Suprapubic skin (tissue), 4 donors: Measurements from ENCODE around the gene EFHD2. TPM values are rescaled to one million over a fixed set of nuclear protein-coding genes. Genes with fewer than 3 reads are reported as not detected.
A peak's percentile ranks its signal among the peaks of the same experiment; 100 is the strongest.
"Not testable (repeated sequence)": the region's sequence is repeated elsewhere in the genome, so short reads cannot be mapped to it uniquely, and the experiment has no call there.

Source experiments
- DNase-seq, 2 donors: peaks; one replicate each; pipeline ENCODE4 v3.0.0-alpha.2; 2019; ENCODE audit warnings: low spot score in 2 of 2
- H3K27ac ChIP-seq: fragments of 200-600 bp; sonication (generic); one replicate; pipeline ENCODE4 v1.5.1; 2019
- H3K27me3 ChIP-seq: fragments of 200-600 bp; sonication (generic); one replicate; pipeline ENCODE4 v1.5.1; 2019
- H3K36me3 ChIP-seq: fragments of 200-600 bp; sonication (generic); one replicate; pipeline ENCODE4 v1.5.1; 2019
- H3K4me1 ChIP-seq: fragments of 200-600 bp; sonication (generic); one replicate; pipeline ENCODE4 v1.5.1; 2019
- H3K4me3 ChIP-seq: fragments of 200-600 bp; sonication (generic); one replicate; pipeline ENCODE4 v1.5.1; 2019; ENCODE audit warnings: mild to moderate bottlenecking
- H3K9me3 ChIP-seq: fragments of 200-600 bp; sonication (generic); one replicate; pipeline ENCODE4 v1.5.1; 2019
- EP300 ChIP-seq: sonication (generic); formaldehyde crosslinking; IDR thresholded peaks from one replicate; pipeline ENCODE4 v1.6.1; 2017; ENCODE audit warnings: antibody characterized with exemption
- POLR2A ChIP-seq, 2 donors: fragments of 450-650 bp; IDR thresholded peaks; one replicate each; pipeline ENCODE4 v1.6.1; 2017; ENCODE audit warnings: antibody characterized with exemption in 2 of 2, mild to moderate bottlenecking in 2 of 2, moderate library complexity in 2 of 2
- POLR2AphosphoS5 ChIP-seq, 3 donors: sonication (generic); formaldehyde crosslinking; IDR thresholded peaks; one replicate each; pipeline ENCODE4 v1.6.1; 2017; ENCODE audit warnings: antibody characterized with exemption in 3 of 3
- WGBS: methylation state at CpG from one replicate; pipeline ENCODE4 v1.1.5; 2018; 5-methylcytosine and 5-hydroxymethylcytosine counted together
- total RNA-seq, 4 donors: library from RNA; depleted of rRNA; stranded (reverse); fragments of >200 nt; gene quantifications; one replicate each; pipeline ENCODE4 v1.1.0, GENCODE V29; 2016
- TF ChIP-seq, protein P1 (sequence below), 2 donors: fragments of 200-600 bp in 1 of 2; fragments of 450-650 bp in 1 of 2; sonication (generic) in 1 of 2; IDR thresholded peaks; one replicate each; pipeline ENCODE4 v1.5.1; 2016 to 2019; ENCODE audit warnings: antibody characterized with exemption in 2 of 2, mild to moderate bottlenecking in 1 of 2, moderate library complexity in 1 of 2

EFHD2 gene
- total RNA-seq, 4 donors from 2014 or later: 43.5 to 54.4 (median 49.9) TPM

DNA sequence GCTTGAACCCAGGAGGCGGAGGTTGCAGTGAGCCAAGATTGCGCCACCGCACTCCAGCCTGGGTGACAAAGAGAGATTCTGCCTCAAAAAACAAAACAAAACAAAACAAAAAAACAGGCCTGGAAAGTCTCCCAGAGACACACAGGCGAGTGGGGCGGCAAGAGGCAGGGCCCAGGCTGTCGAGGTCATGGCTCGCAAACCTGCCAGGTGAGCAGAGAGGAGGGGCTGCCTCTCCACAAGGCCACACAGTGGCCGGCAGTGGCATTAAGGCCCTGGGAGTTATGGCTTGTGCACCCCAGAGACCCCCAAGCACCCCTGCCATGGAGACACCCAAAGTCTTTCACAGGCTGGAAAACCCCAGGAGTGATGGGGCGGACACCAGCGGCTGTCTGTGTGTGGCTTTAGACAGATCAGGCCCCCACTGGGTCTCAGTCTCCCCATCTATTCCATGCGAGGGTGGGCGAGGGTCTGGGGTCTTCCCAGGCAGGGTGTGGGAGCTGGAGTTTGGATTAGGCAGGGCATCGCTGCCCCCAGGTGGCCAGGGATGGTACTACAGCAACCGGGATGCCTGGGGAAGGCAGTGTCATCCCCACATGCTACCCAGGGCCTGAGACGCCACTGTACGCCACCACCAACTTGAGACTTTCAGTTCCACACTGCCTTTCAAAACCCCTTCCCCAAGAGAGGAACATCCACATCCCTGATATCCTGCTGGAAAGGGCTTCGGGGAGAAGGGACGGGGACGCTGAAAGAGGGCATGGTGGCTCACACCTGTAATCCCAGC is 21.3 kb downstream of the EFHD2 start:
- Histone ChIP-seq H3K4me1 (peaks cover 10% of the 10 kb centered on the region), H3K36me3 (peaks cover 39% of the 10 kb centered on the region), H3K27ac (no peak overlapping the region), H3K9me3 (no peaks in the 10 kb centered on the region), H3K4me3 (no peak overlapping the region), H3K27me3 (no peaks in the 10 kb centered on the region)
- WGBS: 75% methylated on average over 12 of the region's 19 CpGs
- TF ChIP-seq, protein P1, sequence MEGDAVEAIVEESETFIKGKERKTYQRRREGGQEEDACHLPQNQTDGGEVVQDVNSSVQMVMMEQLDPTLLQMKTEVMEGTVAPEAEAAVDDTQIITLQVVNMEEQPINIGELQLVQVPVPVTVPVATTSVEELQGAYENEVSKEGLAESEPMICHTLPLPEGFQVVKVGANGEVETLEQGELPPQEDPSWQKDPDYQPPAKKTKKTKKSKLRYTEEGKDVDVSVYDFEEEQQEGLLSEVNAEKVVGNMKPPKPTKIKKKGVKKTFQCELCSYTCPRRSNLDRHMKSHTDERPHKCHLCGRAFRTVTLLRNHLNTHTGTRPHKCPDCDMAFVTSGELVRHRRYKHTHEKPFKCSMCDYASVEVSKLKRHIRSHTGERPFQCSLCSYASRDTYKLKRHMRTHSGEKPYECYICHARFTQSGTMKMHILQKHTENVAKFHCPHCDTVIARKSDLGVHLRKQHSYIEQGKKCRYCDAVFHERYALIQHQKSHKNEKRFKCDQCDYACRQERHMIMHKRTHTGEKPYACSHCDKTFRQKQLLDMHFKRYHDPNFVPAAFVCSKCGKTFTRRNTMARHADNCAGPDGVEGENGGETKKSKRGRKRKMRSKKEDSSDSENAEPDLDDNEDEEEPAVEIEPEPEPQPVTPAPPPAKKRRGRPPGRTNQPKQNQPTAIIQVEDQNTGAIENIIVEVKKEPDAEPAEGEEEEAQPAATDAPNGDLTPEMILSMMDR (IDR thresholded peaks at IDR 0.05): peak; percentile 89 to 92
- TF ChIP-seq POLR2A (IDR thresholded peaks at IDR 0.05) (no peak), EP300 (no peak)
- DNase-seq: no peak

DNA sequence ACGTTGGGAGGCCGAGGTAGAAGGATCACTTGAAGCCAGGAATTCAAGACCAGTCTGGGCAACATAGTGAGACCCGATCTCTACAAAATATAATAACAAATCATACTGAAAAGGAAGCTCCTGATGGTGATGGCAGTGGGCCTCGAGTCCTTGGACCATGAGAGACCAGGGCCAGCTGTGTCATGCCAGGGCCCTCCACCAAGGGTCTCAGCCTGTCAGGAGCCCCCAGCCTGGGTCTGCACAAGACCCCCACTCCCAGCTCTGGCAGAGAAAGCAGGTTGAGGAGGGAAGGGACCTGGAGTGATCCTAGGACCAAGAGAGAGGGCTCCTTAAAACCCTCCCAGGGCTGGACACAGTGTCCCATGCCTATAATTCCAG is 21.9 kb downstream of the EFHD2 start:
- Histone ChIP-seq H3K36me3 (peaks cover 33% of the 10 kb centered on the region), H3K27me3 (no peaks in the 10 kb centered on the region), H3K9me3 (no peaks in the 10 kb centered on the region), H3K27ac (no peak overlapping the region), H3K4me1 (peaks cover 4% of the 10 kb centered on the region), H3K4me3 (no peak overlapping the region)
- TF ChIP-seq, protein P1 (IDR thresholded peaks at IDR 0.05): no peak
- TF ChIP-seq POLR2AphosphoS5 (IDR thresholded peaks at IDR 0.05) (no peak), POLR2A (IDR thresholded peaks at IDR 0.05) (no peak), EP300 (no peak)
- WGBS: 79% methylated on average over 4 of the region's 4 CpGs
- peak in 1 of 2 donors; percentile 55 for DNase-seq

DNA sequence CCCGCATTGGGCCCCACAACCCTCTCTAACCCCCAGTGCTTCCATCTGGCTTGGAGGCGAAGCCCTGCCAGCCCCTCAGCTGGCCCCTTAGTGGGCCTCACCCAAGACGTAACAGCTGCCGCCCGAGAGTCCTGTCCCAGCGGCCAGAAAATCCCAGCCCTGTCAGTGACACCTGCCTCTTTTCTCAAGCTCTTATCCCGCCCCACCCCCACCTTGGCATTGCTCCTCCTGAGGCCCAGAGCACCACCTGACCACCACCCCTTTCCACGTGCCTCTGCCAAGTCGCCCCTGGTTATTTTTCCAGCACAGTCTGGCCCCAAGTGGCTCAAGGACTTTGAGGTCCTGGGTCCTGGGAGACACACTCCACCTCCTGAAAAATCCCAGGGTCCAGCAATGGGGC is 22.6 kb downstream of the EFHD2 start:
- TF ChIP-seq POLR2A (IDR thresholded peaks at IDR 0.05) (no peak), EP300 (no peak), POLR2AphosphoS5 (IDR thresholded peaks at IDR 0.05) (no peak)
- TF ChIP-seq, protein P1 (IDR thresholded peaks at IDR 0.05): no peak
- WGBS: 74% methylated on average over 9 of the region's 9 CpGs
- no peak overlapping the region for H3K27ac ChIP-seq
- no peak overlapping the region for H3K4me3 ChIP-seq
- H3K27me3 ChIP-seq: no peaks in the 10 kb centered on the region
- H3K4me1 ChIP-seq: no peaks in the 10 kb centered on the region
- H3K36me3 ChIP-seq: peaks cover 26% of the 10 kb centered on the region
- no peak for DNase-seq
- H3K9me3 ChIP-seq: no peaks in the 10 kb centered on the region

DNA sequence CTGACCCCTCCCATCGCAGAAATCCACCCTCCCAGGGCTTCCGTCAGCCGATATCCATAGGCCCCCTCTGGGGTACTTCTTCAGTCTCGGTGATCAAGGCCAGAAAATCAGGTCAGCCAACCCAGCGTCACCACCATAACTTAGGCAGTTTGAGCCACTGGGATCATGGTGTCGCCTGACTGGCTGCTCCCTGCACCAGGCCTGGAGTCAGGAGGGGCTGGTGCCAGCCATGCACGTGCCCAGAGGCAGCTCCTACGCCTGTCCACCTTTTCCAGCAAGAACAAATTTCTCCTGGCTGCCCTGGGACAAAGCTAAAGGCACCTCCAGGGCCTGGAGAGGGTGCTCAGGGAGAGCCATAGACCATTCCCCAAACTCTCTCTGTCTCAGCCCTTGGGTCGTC is 23.8 kb downstream of the EFHD2 start:
- H3K9me3 ChIP-seq: no peaks in the 10 kb centered on the region
- TF ChIP-seq POLR2AphosphoS5 (IDR thresholded peaks at IDR 0.05) (no peak), EP300 (no peak), POLR2A (IDR thresholded peaks at IDR 0.05) (no peak)
- TF ChIP-seq, protein P1 (IDR thresholded peaks at IDR 0.05): no peak
- H3K36me3 ChIP-seq: peaks cover 15% of the 10 kb centered on the region
- DNase-seq: no peak
- no peaks in the 10 kb centered on the region for H3K4me1 ChIP-seq
- WGBS: 78% methylated on average over 9 of the region's 9 CpGs
- no peak overlapping the region for H3K4me3 ChIP-seq
- no peak overlapping the region for H3K27ac ChIP-seq
- H3K27me3 ChIP-seq: no peaks in the 10 kb centered on the region

DNA sequence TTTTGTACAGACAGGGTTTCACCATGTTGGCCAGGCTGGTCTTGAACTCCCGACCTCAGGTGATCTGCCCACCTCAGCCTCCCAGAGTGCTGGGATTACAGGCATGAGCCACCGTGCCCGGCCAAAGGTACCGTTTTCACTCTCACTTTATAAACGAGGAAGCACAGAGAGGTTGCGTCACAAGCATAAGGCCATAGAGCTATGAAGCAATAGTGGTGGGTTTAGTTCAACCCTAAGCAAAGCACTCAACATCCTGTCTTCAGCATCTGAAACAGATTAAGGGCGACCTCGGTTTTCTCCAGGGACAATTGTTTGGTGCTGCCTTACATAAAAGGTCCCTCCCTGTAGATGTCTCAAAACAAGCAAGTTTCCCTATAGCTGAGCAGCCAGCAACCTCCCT is 25.1 kb downstream of the EFHD2 start:
- DNase-seq, H3K4me1 ChIP-seq, H3K27ac ChIP-seq, H3K36me3 ChIP-seq, H3K4me3 ChIP-seq, H3K9me3 ChIP-seq, H3K27me3 ChIP-seq: not testable (repeated sequence)
- WGBS: 59% methylated on average over 8 of the region's 8 CpGs
